ENCODE measurements around the gene TESK2.

- TF ChIP-seq CTCF (IDR thresholded peaks at IDR 0.05; ENCODE audit: poor library complexity, severe bottlenecking) = no peak
- TF ChIP-seq RAD21 (conservative IDR thresholded peaks at IDR 0.05) = no peak
- no peak for TF ChIP-seq EP300 (conservative IDR thresholded peaks at IDR 0.05; ENCODE audit: poor library complexity, severe bottlenecking)
- TF ChIP-seq TAF1 (IDR thresholded peaks at IDR 0.05; ENCODE audit: low read depth) = no peak
- no peak for TF ChIP-seq REST (IDR thresholded peaks at IDR 0.05; ENCODE audit: borderline replicate concordance)
Observed at GRCh38 chr1:45442272-45442671, 48.7 kb downstream of the TESK2 start.

Measured in neural cell (in vitro differentiated cells).